Neuron (in vitro differentiated cells): ENCODE data around the gene RPL32.
"Not testable (repeated sequence)": the region's sequence is repeated elsewhere in the genome, so short reads cannot be mapped to it uniquely, and the experiment has no call there.

Experiments
- H2AFZ ChIP-seq: one replicate; pipeline ENCODE4 v1.6.1; 2013; ENCODE audit warnings: low read depth, mild to moderate bottlenecking, inconsistent platforms, low read length, moderate library complexity
- H3K27me3 ChIP-seq: one replicate; pipeline ENCODE4 v1.6.1; 2013; ENCODE audit warnings: low read length; ENCODE audit not compliant: insufficient read depth
- H3K36me3 ChIP-seq: one replicate; pipeline ENCODE4 v1.6.1; 2013; ENCODE audit warnings: low read length; ENCODE audit not compliant: insufficient read depth
- H3K4me1 ChIP-seq: one replicate; pipeline ENCODE4 v1.6.1; 2013; ENCODE audit warnings: low read length; ENCODE audit not compliant: insufficient read depth
- H3K4me3 ChIP-seq: 2 replicates; pipeline ENCODE4 v1.5.1; 2013; ENCODE audit warnings: mild to moderate bottlenecking, low read length, moderate library complexity
- H3K9me3 ChIP-seq: one replicate; pipeline ENCODE4 v1.6.1; 2013; ENCODE audit warnings: low read length

Gene RPL32

GRCh38 chr3:12856626-12857025 is 15.3 kb upstream of the RPL32 start:
- no peak overlapping the region for H3K4me3 ChIP-seq
- H2AFZ ChIP-seq, result no peak overlapping the region
- H3K9me3 ChIP-seq, result no peaks in the 10 kb centered on the region
- no peaks in the 10 kb centered on the region for H3K36me3 ChIP-seq
- peaks cover 21% of the 10 kb centered on the region for H3K27me3 ChIP-seq
- no peaks in the 10 kb centered on the region for H3K4me1 ChIP-seq

DNA sequence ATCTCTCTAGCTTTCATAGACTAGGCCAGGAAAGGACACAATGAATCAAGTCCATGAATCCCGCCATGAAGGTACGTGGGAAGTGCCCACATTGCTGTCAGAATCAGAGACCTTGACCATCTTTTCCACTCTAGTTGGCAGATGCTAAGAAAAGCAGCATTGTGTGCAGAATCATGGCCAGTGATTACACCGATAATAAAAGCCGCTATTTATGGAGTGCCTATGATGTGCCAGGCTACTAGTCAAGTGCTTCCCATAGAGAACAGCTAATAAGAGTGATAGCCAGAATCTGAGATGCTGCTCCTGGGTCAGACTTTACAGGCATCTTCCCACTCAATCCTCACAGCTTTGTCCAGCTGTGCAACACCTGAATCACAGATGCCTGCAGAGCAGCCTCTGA is 13.2 kb upstream of the RPL32 start:
- Histone ChIP-seq H2AFZ (no peak overlapping the region), H3K4me1 (no peaks in the 10 kb centered on the region), H3K36me3 (no peaks in the 10 kb centered on the region), H3K27me3 (peaks cover 10% of the 10 kb centered on the region), H3K4me3 (no peak overlapping the region), H3K9me3 (peaks cover 3% of the 10 kb centered on the region)

- H3K27me3 ChIP-seq, H3K4me1 ChIP-seq, H3K36me3 ChIP-seq, H3K9me3 ChIP-seq, H3K4me3 ChIP-seq, H2AFZ ChIP-seq: not testable (repeated sequence)
Measured at GRCh38 chr3:12853847-12854246, 12.5 kb upstream of the RPL32 start.

DNA sequence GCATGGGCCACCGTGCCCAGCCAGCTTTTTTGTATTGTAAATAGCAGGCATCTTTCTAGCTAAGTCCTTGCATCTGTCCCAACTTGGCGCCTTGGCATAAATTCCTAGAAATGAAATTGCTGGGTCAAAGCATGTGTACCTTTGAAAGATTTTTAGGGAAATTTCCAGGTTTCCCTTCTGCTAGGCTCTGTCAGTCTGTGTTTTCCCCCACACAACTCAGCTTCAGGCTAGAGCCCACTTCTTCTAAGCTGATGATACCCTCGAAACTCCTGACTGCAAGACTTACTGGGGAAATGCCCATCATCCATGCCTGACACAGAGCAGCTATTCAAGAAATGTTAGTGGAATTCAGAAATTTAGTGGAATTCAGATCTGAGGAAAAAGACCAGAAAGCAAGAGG is 10.8 kb upstream of the RPL32 start:
- H2AFZ ChIP-seq, result no peak overlapping the region
- H3K4me3 ChIP-seq, result no peak overlapping the region
- H3K4me1 ChIP-seq, result no peaks in the 10 kb centered on the region
- peaks cover 9% of the 10 kb centered on the region for H3K27me3 ChIP-seq
- H3K36me3 ChIP-seq, result no peaks in the 10 kb centered on the region
- H3K9me3 ChIP-seq, result peaks cover 3% of the 10 kb centered on the region

DNA sequence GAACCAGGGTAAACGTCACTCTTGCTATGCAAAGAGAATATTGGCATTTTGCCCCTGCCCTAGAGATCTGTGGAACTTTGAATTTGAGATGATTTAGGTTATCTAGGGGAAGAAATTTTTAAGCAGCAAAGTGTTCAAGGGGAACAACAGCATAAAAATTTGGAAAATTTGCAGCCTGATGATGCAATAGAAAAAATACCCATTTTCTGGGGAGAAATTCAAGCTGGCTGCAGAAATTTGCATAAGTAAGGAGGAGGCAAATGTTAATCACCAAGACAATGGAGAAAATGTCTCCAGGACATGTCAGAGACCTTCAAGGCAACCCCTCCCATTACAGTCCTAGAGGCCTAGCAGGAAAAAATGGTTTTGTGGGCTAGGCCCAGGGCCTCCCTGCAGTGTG is 4.4 kb upstream of the RPL32 start:
- H3K4me3 ChIP-seq, result no peak overlapping the region
- no peaks in the 10 kb centered on the region for H3K36me3 ChIP-seq
- H2AFZ ChIP-seq, result no peak overlapping the region
- H3K9me3 ChIP-seq, result peaks cover under 1% of the 10 kb centered on the region
- H3K4me1 ChIP-seq, result no peaks in the 10 kb centered on the region
- H3K27me3 ChIP-seq, result peaks cover 4% of the 10 kb centered on the region

- Histone ChIP-seq H3K27me3 (peaks cover 4% of the 10 kb centered on the region), H2AFZ (no peak overlapping the region), H3K4me1 (peaks cover 22% of the 10 kb centered on the region), H3K4me3 (no peak overlapping the region), H3K9me3 (no peaks in the 10 kb centered on the region), H3K36me3 (peaks cover 26% of the 10 kb centered on the region)
Measured at GRCh38 chr3:12842469-12842868, 1.1 kb upstream of the RPL32 start.

DNA sequence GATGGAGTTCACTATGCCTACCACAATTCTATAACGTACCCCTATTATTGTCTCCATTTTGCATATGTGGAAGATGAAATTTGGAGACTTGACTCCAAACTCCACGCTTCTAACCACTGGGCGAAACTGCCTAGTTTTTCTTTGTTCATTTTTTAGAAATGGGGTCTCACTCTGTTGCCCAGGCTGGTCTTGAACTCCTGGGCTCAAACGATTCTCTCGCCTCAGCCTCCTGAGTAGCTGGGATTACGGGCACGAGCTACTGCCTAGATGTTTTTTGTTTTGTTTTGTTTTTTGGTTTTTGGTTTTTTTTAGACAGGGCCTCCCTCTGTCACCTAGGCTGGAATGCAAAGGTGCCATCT is 584 bp upstream of the RPL32 start:
- peaks cover 31% of the 10 kb centered on the region for H3K36me3 ChIP-seq
- peak overlapping the region; percentile 93 for H3K4me3 ChIP-seq
- H3K27me3 ChIP-seq, result peaks cover 4% of the 10 kb centered on the region
- no peaks in the 10 kb centered on the region for H3K9me3 ChIP-seq
- peaks cover 22% of the 10 kb centered on the region for H3K4me1 ChIP-seq
- H2AFZ ChIP-seq, result peak overlapping the region; percentile 76

DNA sequence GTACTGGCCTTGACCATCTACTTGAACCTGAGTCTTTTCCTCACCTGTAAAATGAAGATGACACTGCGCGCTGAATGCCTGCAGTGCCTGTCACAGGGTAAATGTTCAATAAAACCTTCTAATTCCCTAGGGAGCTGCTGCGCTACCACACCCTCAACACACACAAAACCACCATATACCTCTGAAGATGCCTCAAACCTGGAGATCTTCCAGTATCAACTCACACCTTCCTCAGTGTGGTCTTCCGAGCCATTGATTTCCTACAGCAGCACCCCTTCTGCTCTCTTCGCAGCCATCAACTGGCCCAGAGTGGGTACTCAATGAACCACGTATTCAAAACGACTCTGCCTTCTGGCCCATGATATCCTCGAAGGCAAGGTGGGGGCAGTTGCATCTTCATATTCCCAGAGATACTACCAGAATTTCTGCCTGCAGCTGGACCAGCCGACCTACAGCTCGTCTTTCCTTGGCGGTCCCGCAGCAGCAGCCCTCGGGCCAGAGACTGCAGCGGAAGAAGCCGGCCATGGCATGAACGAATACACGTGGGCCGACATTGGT is 695 bp downstream of the RPL32 start:
- Histone ChIP-seq H3K36me3 (peaks cover 44% of the 10 kb centered on the region), H2AFZ (no peak overlapping the region)

DNA sequence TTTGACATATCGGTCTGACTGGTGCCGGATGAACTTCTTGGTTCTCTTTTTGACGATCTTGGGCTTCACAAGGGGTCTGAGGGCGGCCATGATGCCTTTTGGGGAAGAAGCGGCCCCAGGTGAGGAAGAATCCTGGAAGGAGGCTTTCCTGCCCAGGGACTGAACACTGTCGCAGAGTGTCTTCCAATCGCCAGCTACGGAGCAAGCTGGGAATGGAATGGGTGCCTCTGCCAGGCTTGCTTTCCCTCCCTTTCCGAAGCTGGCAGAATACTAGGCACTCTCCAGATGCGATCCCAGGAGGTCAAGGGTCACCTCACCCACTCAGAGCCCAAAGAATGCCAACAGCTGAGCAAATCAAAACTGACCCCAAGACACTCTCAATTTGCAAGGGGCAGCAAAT is 1.2 kb downstream of the RPL32 start:
- H3K27me3 ChIP-seq, H3K9me3 ChIP-seq, H2AFZ ChIP-seq: not testable (repeated sequence)
- peaks cover 22% of the 10 kb centered on the region for H3K4me1 ChIP-seq
- peaks cover 49% of the 10 kb centered on the region for H3K36me3 ChIP-seq
- H3K4me3 ChIP-seq, result peak overlapping the region; percentile 93

More for the DNA sequence above, 695 bp downstream of the RPL32 start:
- Histone ChIP-seq H3K4me3 (peak overlapping the region; percentile 93), H3K9me3 (no peaks in the 10 kb centered on the region), H3K4me1 (peaks cover 22% of the 10 kb centered on the region), H3K27me3 (peaks cover 4% of the 10 kb centered on the region)

GRCh38 chr3:12839156-12839946 is 2.0 kb downstream of the RPL32 start:
- Histone ChIP-seq H3K36me3 (peaks cover 57% of the 10 kb centered on the region), H3K4me3 (peak overlapping the region; percentile 93)

GRCh38 chr3:12838179-12838965 is 3.0 kb downstream of the RPL32 start:
- no peaks in the 10 kb centered on the region for H3K9me3 ChIP-seq
- H3K4me3 ChIP-seq, result no peak overlapping the region
- peaks cover 22% of the 10 kb centered on the region for H3K4me1 ChIP-seq
- peaks cover 67% of the 10 kb centered on the region for H3K36me3 ChIP-seq
- H3K27me3 ChIP-seq, result no peaks in the 10 kb centered on the region
- H2AFZ ChIP-seq, result no peak overlapping the region

More at GRCh38 chr3:12839156-12839946, 2.0 kb downstream of the RPL32 start:
- Histone ChIP-seq H3K4me1 (peaks cover 22% of the 10 kb centered on the region), H3K9me3 (no peaks in the 10 kb centered on the region), H3K27me3 (no peaks in the 10 kb centered on the region), H2AFZ (no peak overlapping the region)

DNA sequence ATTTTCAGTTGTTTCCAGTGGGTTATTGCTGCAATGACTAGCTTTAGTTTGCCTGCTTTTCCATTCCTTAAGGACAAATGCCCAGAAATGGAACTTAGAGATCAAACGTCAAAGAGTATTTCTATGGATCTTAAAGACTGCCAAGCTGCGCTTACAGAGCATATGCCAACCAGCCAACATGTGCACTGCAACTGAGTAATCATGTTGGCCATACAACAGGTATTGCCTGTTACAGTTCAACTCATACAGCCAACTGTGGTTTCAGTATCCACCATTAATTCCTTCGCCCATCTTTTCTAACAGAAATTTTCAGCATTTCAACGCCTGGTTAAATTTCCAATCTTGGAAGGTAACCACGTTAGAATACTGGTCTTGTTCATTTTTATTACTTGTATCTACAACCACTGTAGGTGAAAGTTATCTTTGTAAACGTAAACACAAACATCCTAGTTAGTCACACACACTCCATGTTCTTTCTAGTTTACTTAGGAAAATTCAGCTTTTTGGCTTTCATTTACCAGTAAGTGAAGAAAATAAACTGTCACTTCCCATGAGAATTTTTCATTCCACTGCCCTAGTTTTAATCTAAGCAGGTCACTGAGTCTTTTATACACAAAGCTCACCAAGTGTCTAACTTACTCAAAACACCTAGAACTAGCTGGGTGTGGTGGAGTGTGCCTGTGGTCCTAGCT is 3.9 kb downstream of the RPL32 start:
- no peak overlapping the region for H2AFZ ChIP-seq
- no peak overlapping the region for H3K4me3 ChIP-seq
- peaks cover 22% of the 10 kb centered on the region for H3K4me1 ChIP-seq
- H3K27me3 ChIP-seq, result no peaks in the 10 kb centered on the region
- H3K9me3 ChIP-seq, result no peaks in the 10 kb centered on the region
- H3K36me3 ChIP-seq, result peaks cover 76% of the 10 kb centered on the region
